HUDEP-2 (cell line): ENCODE results near the gene BEND6.

Experiments used
- DNase-seq, 76 experiments: peaks; one replicate each; lab custom pipeline; 2025; ENCODE audit not compliant: unreplicated experiment in 76 of 76; lab: John Stamatoyannopoulos, UW

BEND6 gene

DNA sequence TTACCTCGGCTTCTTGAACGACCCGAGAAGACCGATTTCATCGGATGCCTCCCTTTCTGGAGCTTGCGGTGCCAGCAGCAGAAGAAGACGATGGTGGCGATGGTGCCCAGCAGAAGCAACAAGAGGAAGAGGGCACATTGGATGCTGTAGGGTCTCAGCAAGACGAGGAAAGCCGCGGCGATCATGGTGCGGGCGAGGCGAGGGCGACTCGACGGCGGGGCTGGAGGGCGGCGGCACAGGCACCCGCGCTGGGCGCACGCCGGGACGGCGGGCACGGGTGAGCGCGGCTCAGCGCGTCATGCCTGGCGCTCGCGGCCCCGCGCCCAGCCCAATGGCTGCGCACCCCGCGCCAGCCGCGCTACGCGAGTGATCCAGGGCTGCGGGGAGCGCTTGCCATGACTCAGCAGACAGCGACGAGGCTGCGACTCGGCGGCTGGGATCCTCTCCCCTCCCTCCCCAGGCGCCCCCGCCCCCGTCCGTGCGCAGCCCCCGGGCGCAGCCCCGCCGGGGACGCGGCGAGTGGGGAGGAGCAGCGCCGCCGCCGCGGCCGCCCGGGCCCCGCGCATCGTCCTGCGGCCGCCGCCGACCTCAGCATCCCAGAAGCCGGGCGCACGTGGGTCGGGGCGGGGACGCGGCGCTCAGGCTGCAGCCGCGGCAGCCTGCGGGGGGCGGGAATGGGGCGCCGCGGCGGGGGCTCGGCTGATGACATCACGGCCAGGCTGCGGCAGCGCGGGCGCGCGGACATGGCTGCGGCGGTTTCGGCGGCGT lies at the start of gene BEND6:
TSS of gene BEND6 (plus strand) at position 705 of the 768 bp plus-strand sequence. CDS start 26,704 bp downstream, outside the sequence.
- peak in 37 of 76 experiments; percentile 8 to 61 (median 34) for DNase-seq

DNA sequence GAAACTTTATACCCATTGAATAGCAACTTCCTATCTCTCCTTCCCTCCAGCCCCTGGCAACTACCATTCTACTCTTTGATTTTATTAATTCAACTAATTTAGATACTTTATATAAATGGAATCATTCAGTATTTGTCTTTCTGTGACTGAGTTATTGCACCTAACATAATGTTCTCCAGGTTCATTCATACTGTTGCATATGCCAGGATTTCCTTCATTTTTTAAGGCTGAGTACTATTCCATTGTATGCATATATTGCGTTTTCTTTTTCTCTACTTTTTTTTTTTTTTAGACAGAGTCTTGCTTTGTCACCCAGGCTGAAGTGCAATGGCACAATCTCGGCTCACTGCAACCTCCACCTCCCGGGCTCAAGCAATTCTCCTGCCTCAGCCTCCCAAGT lies 49.5 kb upstream of the BEND6 start:
- no peak for DNase-seq

GRCh38 chr6:56906752-56907151 lies 48.2 kb upstream of the BEND6 start:
- no peak for DNase-seq

- no peak for DNase-seq
Measured at GRCh38 chr6:56909115-56909907, 45.6 kb upstream of the BEND6 start.

GRCh38 chr6:56911847-56912246 lies 43.1 kb upstream of the BEND6 start:
- no peak for DNase-seq

- no peak for DNase-seq
Measured at GRCh38 chr6:56913285-56914074, 41.4 kb upstream of the BEND6 start.

GRCh38 chr6:56914798-56915658 lies 39.9 kb upstream of the BEND6 start:
- no peak for DNase-seq

DNA sequence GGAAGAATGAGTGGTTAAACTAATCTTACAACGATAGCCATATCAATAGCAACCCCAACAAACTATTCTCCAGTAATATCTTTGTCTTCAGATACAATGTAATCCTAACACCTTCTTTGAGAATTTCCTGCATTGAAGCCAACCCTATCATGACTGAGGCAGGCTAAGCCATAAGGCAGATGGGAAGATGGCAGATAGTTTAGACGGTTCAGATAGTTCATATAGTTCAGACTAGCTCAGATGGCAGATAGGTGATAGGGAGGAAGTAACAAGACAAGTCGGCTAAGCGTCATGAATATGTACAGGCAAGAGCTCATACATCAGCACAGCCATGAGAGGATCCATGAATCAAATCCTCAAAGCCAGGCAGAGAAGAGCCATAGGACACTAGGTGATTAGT lies 39.1 kb upstream of the BEND6 start:
- no peak for DNase-seq

GRCh38 chr6:56916849-56917551 lies 37.9 kb upstream of the BEND6 start:
- DNase-seq, result no peak

- DNase-seq, result no peak
Measured at GRCh38 chr6:56922645-56923044, 32.3 kb upstream of the BEND6 start.

DNA sequence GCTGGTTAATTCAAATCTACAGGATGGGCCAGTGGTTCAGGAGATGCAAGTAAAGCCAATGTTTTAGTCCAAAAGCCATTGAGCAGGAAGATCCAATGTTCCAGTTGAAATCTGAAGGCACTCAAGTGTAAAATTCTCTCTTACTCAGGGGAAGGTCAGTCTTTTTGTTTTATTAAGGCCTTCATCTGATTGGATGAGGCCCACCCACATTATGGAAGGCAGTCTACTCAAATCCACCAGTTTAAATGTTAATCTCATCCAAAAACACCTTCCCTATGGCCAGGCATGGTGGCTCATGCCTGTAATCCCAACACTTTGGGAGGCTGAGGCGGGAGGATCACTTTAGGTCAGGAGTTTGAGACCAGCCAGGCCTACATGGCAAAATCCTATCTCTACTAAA lies 31.3 kb upstream of the BEND6 start:
- DNase-seq, result no peak

DNA sequence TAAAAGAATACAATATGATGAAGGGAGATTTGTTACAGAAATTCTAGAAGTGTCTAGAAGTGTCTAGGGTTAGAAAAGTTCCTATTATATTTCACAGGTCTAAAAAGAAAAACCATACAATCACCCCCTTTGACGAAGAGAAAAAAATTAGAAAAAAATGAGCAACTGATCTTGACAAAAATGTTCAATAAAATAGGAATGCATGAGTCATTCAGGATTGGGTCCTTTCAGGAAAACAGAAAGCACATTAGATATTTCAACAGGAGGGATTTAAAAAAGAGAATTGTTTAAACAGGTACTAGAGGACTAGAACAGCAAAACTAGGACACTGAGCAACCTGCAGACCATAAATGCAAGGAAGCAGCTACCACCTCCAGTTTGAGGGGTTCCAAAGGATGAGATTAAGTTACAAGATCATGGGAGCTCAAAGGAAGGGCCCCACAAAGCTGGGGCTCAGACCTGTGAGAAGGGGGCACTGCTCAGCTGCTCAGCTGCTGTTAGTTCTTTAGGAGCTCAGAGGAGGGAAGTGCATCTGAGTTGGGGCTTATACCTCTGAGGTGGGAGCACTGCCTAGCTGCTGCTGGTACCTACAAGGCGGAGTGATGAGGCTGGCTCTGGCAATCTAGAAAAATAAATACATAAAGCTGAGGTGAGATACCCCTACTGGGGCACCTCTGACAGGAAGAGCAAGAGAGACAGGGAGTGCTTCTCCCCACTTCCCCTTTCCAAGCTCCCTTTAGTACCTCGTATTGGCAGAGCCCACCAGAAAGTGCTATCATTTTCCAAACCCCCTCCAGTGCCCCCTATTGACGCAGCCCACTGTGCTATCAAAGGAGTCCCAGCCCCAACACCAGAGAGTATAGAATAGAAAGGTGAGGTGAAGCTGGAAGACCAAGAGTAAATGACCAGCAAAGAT lies 27.1 kb upstream of the BEND6 start:
- no peak for DNase-seq

- no peak for DNase-seq
Measured at GRCh38 chr6:56930846-56931245, 24.1 kb upstream of the BEND6 start.

GRCh38 chr6:56932910-56933477 lies 21.9 kb upstream of the BEND6 start:
- DNase-seq, result no peak

- no peak for DNase-seq
Measured at GRCh38 chr6:56933650-56934049, 21.3 kb upstream of the BEND6 start.

GRCh38 chr6:56934876-56935275 lies 20.0 kb upstream of the BEND6 start:
- no peak for DNase-seq

DNA sequence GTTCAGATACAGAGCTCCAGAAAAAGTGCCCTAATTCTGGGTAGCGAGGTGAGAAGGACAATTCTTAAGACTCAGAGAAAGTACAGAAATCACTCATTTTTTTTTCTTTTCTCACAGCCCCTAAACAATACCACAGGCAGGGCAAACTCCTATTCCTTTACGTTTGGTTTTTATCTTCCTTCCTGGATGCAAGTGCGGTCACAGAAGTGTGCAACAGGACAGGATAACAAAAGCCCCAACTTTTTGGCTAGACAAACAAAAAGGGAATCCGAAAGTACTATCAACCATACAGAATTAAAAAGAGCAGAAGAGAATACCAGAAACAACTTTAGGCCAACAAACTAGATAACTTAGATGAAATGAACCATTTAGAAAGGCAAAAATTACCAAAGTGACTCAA lies 18.4 kb upstream of the BEND6 start:
- no peak for DNase-seq

DNA sequence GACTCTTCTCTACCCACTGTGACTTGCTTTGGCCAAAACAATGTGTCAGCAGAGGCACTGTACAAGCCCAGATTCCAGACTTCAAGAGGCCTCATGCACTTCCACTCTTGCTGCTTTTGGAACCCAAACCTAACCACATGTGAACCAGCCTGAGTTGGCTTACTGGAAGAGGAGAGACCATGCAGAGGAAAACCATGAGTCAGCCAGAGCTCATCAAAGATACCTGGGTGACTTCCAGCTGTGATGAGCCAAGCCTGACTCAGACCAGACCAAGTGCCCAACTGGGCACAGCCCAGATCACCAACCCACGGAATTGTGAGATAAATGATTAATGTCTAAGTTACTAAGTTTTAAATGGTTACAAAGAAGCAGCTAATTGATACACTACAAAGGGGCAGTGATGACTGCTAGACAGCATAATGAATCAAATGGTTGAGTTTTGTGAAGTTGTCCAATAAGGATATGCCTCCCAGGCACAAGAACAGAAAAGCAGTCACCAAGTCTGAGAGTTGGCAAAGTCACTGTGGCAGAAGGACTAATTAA lies 16.2 kb upstream of the BEND6 start:
- peak in 54 of 76 experiments; percentile 11 to 77 (median 46) for DNase-seq
